GM19023 (cell line): ENCODE results near the gene UBE4A.
"Not testable (repeated sequence)": the region's sequence is repeated elsewhere in the genome, so short reads cannot be mapped to it uniquely, and the experiment has no call there.

Source experiments
- ATAC-seq: cut with Tn5 transposase; IDR thresholded peaks from one replicate; pipeline ENCODE4 v1.9.1; 2021; ENCODE audit warnings: mild to moderate bottlenecking, moderate library complexity; ENCODE audit not compliant: unreplicated experiment

Gene UBE4A

GRCh38 chr11:118398791-118399559, 39.6 kb downstream of the UBE4A start:
- no peak for ATAC-seq

- ATAC-seq = peak; percentile 69
Observed at GRCh38 chr11:118401151-118401879, 41.9 kb downstream of the UBE4A start, which contains the start of gene ATP5MG. Gene ATP5MG, plus strand, starts transcription at chr11:118401606. Its CDS starts 60 bp downstream, at chr11:118401666.

DNA sequence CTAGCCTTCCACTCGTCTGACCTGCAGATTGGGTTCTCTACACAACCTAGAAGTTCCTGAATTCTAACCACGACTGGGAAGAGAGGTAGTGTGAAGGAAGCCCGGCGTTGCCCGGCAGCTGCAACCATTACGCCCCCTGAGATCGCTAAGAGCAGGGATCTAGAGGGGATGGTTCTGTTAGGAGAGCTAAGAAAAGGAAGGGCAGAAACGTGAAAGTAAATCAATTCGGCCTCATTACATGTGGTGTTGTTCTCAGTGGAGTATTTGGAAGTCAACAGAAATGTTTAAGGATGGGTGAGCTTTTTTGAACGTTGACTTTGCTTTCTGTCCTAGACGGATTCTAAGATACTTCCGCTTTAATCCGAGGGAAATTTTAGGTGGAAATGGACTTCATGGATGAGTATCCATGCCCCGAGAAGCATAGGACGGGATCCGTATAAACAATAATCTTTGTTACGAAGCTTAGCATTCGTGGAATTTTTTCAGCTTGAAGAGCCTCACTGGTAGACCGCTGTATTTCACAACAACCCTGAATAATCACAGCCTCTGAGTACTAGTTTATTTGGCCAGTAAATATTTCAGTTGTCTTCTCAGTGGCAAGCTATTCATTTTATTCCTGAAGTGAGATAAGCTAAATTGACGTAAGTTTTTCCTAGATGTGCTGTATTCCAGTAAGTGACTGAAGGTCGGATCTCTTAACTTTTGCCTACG, 42.6 kb downstream of the UBE4A start:
- ATAC-seq = no peak

GRCh38 chr11:118402594-118402993, 43.2 kb downstream of the UBE4A start:
- not testable (repeated sequence) for ATAC-seq

DNA sequence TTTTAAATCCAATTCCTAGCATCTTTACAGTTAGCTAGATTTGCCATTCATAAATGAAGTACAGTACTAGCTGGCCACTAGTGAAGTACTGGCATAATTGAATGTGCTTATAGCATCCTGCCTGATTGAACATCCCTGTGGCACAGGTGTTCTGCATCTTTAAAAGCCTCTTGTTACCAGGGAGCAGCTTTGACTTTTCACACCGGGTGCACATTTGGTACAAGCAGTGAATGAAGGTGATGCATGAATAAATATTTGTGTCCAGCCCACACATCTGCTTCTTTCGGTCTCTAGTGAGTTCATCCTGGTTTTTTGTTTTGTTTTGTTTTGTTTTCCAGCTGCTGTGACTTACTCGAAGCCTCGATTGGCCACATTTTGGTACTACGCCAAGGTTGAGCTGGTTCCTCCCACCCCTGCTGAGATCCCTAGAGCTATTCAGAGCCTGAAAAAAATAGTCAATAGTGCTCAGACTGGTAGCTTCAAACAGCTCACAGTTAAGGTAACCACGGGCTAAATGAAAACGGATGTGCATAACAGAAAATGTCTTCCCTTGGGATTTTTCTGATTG, 47.3 kb downstream of the UBE4A start:
- ATAC-seq = no peak

DNA sequence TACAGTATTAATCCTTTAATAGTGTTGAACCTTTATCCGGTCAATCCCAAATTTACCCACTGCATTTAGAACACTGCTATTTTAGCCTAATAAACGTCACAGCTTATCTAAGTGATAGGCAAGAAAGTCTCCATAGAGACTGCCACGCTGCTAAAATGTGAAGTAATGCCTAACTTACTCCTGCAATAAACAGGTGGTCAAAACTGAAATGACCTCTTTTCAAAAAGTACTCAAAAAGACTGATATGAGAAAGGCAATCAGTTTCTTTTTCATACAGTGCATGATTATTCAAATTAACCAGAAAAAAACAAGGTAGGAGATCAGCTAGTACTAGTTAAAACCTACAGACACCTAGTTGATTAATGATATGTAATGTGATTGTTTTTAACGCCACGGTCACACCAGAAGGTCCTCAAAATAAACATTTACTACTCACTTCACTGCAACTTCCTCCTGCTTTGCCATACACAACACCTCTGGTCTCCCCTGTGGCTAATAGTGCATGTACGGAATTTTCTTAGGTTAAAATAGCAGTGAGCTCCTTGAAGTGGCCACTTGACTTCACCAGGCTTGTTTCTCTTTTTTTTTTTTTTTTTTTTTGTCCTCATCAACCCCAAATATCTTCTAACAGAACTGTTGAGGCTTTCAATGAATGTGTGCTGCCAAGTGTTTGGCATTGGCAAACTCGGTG, 50.8 kb downstream of the UBE4A start:
- peak; percentile 62 for ATAC-seq

- ATAC-seq = no peak
Observed at GRCh38 chr11:118411530-118411929, 52.1 kb downstream of the UBE4A start.

DNA sequence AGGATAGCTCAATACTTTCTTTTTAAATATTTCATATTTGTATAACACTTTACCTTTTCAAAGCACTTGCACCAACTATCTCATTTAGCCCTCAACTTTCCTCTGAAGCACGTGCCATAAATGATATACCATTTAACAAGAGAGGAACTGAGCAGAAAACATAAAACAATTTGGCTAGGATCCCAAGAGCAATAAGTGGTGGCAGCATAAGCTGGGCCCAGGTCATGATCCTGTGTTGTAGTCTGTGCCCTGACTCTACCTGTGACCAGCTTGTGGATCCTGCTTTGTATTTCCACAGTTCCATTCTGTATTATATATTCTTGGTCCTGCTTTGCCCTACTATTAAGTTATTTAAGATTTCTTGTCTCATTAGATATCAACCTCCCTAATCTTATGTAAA, 53.5 kb downstream of the UBE4A start:
- no peak for ATAC-seq

DNA sequence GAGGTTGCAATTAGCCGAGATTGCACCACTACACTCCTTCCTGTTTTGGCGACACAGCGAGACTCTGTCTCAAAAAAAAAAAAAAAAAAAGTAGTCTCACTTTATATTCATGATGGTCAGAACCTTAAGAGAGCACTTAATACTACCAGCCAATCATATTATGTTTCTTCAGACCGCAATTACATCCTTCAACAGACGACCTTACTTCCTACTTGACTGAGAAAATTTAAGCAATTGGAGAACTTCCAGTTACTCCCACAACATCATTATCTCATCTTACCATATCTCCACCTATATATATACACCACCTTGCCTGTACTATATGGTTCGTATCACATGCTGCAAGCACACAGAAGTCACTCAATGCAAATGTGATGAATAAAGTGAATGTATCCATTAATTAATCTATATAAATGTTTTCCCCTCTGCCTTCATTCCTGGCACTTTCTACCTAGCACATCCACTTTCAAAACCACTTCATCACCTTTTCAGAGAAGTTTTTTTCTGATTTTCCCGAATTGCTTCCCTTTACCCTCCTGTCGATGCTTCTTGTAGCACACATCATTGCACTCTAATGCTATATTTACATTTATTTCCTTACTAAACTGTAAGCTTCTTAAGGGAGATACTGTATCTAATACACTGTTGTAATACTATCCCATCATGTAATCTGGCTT, 55.8 kb downstream of the UBE4A start:
- ATAC-seq = no peak

GRCh38 chr11:118415739-118416068, 56.3 kb downstream of the UBE4A start:
- no peak for ATAC-seq

- not testable (repeated sequence) for ATAC-seq
Observed at GRCh38 chr11:118416900-118417299, 57.5 kb downstream of the UBE4A start.

GRCh38 chr11:118417801-118418200, 58.4 kb downstream of the UBE4A start:
- ATAC-seq = no peak

GRCh38 chr11:118418766-118419165, 59.4 kb downstream of the UBE4A start:
- no peak for ATAC-seq

DNA sequence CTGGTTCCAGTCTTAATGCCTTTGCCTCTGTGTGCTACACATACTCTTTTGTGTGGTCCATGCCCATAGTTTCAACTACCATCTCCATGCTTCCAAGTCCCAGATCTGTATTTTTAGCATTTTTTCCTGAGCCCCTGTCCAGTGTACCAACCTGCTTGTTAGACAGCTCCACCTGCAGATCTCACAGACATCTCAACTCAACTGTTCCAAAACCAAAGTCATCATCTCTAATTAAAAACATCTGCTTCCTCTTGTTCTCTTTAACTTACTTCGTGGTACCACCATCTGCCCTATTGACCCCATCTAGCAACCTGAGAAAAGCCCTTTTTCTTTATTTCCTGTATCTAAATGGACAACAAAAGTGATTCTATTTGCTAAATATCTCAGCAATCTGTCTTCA, 68.3 kb downstream of the UBE4A start:
- ATAC-seq = no peak

DNA sequence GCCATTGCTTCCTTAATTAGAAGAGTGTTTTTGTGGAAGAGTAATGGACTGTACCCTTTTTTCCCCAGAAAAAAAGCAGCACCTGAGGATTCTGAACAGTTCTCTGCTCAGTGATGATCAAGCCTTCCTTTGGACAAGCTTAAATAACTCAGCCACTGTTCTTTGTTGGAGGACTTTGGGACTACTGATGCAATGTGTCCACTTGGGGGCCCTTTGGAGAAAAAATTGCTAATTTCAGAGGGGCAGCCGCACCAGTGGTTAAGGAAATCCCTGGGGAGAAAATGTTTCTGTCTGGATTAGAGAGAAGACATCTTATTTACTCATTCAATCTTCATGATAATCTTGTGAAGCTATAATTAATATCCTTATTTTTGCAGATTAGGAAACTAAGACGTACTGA, 71.6 kb downstream of the UBE4A start:
- no peak for ATAC-seq

GRCh38 chr11:118434123-118434552, 74.7 kb downstream of the UBE4A start:
- no peak for ATAC-seq

- no peak for ATAC-seq
Observed at GRCh38 chr11:118434553-118435289, 75.3 kb downstream of the UBE4A start.

DNA sequence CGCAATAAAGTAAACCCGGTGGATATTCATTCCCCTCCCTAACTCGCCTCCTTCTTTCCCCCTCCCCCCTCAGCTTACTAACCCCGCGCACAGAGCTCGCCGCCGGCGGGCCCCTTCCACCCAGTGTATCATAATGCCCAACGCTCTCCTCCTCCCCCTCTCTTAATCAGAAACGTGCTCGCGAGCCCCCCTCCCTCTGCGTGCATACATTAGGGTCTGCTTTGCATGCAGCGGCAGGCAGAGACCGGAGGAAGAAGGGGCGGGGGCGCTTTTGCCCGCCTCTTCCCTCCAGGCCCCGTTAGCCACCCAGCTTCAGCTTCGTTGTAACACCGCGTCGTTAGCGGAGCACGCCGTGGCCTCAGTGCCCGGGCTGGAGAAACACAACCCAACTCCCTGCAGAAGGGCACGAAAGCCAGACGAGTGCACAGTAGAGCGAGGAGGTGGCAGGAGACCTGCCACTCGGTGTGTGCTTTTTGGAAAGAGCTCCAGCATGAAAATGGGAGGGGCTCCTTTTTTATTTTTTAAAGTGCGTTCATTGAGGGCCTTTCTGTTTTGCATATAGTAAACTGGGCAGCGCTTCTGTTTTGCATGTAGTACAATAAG, 76.0 kb downstream of the UBE4A start:
- peak; percentile 30 for ATAC-seq
